Suppressor macrophage treated with lipopolysaccharide for 4 hours (primary cell): ENCODE results near the gene KHNYN.
"Not testable (repeated sequence)": the region's sequence is repeated elsewhere in the genome, so short reads cannot be mapped to it uniquely, and the experiment has no call there.

ENCODE experiments used
- DNase-seq: peaks from one replicate; pipeline ENCODE4 v3.0.0-alpha.2; 2020

The KHNYN gene

DNA sequence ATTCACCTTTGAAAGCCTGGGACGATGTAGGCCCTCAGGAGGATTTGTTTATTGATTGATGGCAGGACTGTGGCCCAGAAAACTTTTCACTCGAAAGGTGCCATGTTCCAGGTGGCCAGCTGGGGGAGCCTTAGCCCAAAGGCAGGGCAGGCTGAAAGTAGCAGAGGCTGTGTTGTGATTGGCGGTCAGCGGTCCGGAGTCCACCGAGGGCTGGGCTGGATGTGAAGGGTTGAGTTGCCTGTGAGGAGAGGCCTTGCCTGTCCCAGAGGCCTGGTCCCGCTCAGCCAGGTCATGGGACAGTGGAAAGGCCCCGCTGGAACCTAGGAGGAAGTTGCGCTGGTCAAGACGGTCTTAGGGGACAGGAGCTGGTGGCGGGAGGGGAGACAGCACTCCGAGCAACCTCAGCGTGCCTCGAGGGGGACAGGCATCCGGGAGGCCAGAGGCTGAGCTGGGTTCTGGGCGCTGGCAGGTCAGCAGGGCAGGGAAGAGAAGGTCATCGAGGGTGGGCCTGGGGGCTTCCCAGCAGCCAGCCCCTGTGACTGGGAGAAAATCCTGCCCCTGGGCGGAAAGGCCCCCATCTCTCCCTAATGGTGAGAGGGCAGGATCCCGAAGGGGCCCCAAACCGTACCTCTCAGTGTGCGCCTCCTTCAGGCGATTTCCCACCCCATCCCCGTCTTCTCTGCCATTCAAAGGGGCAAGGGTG lies 52.0 kb downstream of the KHNYN start:
- DNase-seq: peak; percentile 39

DNA sequence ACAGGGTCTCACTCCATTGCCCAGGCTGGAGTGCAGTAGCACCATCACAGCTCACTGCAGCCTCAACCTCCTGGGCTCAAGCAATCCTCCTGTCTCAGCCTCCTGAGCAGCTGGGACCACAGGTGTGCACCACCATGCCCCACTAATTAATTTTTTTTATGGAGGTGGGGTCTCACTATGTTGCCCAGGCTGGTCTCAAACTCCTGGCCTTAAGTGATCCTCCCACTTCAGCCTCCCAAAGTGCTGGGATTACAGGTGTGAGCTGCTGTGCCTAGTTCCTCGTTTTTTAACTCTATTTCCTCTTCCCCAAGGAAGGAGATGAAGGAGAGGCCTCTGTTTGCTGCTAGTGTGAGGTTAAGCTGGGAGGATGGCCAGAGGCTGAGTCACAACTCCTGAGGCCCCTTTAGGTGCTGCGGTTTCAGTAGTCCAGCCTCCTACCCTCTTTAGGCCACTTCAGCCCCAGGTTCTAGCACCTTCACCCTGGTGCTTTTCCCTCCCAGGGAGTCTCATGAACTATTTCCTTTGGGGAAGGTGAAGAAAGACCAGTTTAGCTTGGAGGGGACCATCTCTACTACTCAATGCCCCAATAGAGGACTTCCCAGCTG lies 53.0 kb downstream of the KHNYN start:
- not testable (repeated sequence) for DNase-seq

DNA sequence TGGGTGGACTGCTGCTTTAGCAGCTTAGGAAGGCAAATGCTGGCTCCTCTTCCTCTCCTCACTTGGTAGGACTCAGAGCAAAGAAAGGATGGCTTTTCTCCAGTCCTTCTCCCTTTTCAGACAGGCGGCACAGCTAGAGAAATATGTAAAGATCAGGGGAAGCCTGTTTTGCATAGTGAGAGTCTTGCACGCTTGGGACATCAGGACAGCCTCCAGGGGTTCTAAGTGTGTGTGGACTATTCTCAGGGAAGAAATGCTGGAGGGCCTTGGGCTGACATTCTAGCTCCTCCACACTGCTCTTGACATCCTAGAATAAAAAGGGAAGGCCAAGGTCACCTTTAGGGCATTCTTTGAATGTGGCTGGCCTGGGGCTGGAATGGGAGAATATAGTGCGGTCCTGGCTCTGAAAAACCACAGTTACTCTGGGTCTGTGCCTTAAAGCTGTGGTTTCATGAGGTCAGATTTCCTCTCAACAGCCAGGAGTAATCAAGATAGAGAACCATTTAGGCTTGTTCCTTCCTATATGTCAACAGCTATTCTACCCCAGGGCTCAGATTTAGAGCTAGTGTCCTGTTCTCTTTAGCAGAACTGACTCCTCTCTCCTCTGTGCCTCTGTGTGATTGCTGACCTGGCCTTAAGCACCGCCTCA lies 54.0 kb downstream of the KHNYN start:
- DNase-seq: peak; percentile 21
